T-helper 22 cell (primary cell): Measurements from ENCODE around the gene MEGF6.
A peak's percentile ranks its signal among the peaks of the same experiment; 100 is the strongest.

Source experiments
- DNase-seq: peaks from one replicate; pipeline ENCODE4 v3.0.0-alpha.2; 2020; ENCODE audit warnings: low read depth

The MEGF6 gene

GRCh38 chr1:3459051-3459908, 152.0 kb downstream of the MEGF6 start:
- no peak for DNase-seq

GRCh38 chr1:3457910-3458883, 153.1 kb downstream of the MEGF6 start:
- DNase-seq = no peak

- DNase-seq = no peak
Measured at GRCh38 chr1:3456964-3457909, 154.1 kb downstream of the MEGF6 start.

- no peak for DNase-seq
Measured at GRCh38 chr1:3456449-3456963, 154.8 kb downstream of the MEGF6 start.

- DNase-seq = no peak
Measured at GRCh38 chr1:3455670-3456448, 155.4 kb downstream of the MEGF6 start.

GRCh38 chr1:3454811-3455618, 156.3 kb downstream of the MEGF6 start:
- no peak for DNase-seq

GRCh38 chr1:3453891-3454810, 157.2 kb downstream of the MEGF6 start, which contains the start of gene ARHGEF16:
Gene ARHGEF16, plus strand, starts transcription at chr1:3454665. Its CDS starts 8,420 bp downstream, at chr1:3463085.
- DNase-seq = no peak

GRCh38 chr1:3453203-3453761, 158.0 kb downstream of the MEGF6 start:
- DNase-seq = peak; percentile 39

GRCh38 chr1:3452866-3453175, 158.5 kb downstream of the MEGF6 start:
- DNase-seq = no peak

GRCh38 chr1:3451994-3452865, 159.1 kb downstream of the MEGF6 start:
- no peak for DNase-seq

GRCh38 chr1:3450983-3451382, 160.3 kb downstream of the MEGF6 start:
- DNase-seq = no peak

- no peak for DNase-seq
Measured at GRCh38 chr1:3450202-3450863, 161.0 kb downstream of the MEGF6 start.

GRCh38 chr1:3444736-3445135, 166.6 kb downstream of the MEGF6 start:
- DNase-seq = no peak

GRCh38 chr1:3444298-3444697, 167.0 kb downstream of the MEGF6 start:
- DNase-seq = no peak

- no peak for DNase-seq
Measured at GRCh38 chr1:3443807-3444206, 167.5 kb downstream of the MEGF6 start.

- DNase-seq = no peak
Measured at GRCh38 chr1:3442901-3443300, 168.4 kb downstream of the MEGF6 start.

GRCh38 chr1:3442331-3442730, 169.0 kb downstream of the MEGF6 start:
- DNase-seq = no peak
